CD14-positive monocyte (primary cell): ENCODE results near the gene PCDH1. TPM values are rescaled to one million over a fixed set of nuclear protein-coding genes. Genes with fewer than 3 reads are reported as not detected.

Source experiments
- DNase-seq, 3 donors: peaks; one replicate each; pipeline ENCODE4 v3.0.0-alpha.2; 2011 to 2022
- H2AFZ ChIP-seq: 2 replicates; pipeline ENCODE4 v1.6.0; 2012; ENCODE audit warnings: mild to moderate bottlenecking, low read depth, low read length, inconsistent platforms; ENCODE audit not compliant: insufficient read depth, poor library complexity, severe bottlenecking
- H3K27ac ChIP-seq, 2 donors: 1 replicate in 1 of 2; 2 replicates in 1 of 2; pipeline ENCODE4 v1.5.1; 2012 to 2013; ENCODE audit warnings: low read length in 2 of 2, control low read depth in 1 of 2, inconsistent platforms in 1 of 2, low read depth in 1 of 2, mild to moderate bottlenecking in 1 of 2
- H3K27me3 ChIP-seq, 2 donors: one replicate each; pipeline versions ENCODE4 v1.6.0 to v1.6.1; 2011 to 2013; ENCODE audit warnings: low read length in 2 of 2; ENCODE audit not compliant: control insufficient read depth in 2 of 2, insufficient read depth in 2 of 2
- H3K36me3 ChIP-seq, 2 donors: replicated peaks in 1 of 2; 1 replicate in 1 of 2; 2 replicates in 1 of 2; pipeline versions ENCODE4 v1.5.1 to v1.6.1; 2012 to 2013; ENCODE audit warnings: low read length in 2 of 2, control low read depth in 1 of 2, inconsistent platforms in 1 of 2, mild to moderate bottlenecking in 1 of 2; ENCODE audit not compliant: insufficient read depth in 2 of 2, control insufficient read depth in 1 of 2
- H3K4me1 ChIP-seq, 2 donors: 1 replicate in 1 of 2; 2 replicates in 1 of 2; pipeline versions ENCODE4 v1.5.1 to v1.6.1; 2012 to 2013; ENCODE audit warnings: low read length in 2 of 2, control low read depth in 1 of 2, inconsistent platforms in 1 of 2, mild to moderate bottlenecking in 1 of 2, moderate library complexity in 1 of 2; ENCODE audit not compliant: insufficient read depth in 2 of 2, control insufficient read depth in 1 of 2
- H3K4me2 ChIP-seq: replicated peaks from 2 replicates; pipeline ENCODE3; 2012; ENCODE audit warnings: low read length, moderate library complexity, mild to moderate bottlenecking; ENCODE audit not compliant: poor library complexity, severe bottlenecking; ENCODE audit errors: extremely low read depth
- H3K4me3 ChIP-seq, 3 experiments: fragments of 200-600 bp in 1 of 3; sonication (generic) in 1 of 3; replicated peaks in 1 of 3; 1 replicate in 2 of 3; 2 replicates in 1 of 3; pipeline ENCODE4 v1.5.1; 2011 to 2013; ENCODE audit warnings: low read length in 3 of 3, mild to moderate bottlenecking in 3 of 3, control low read depth in 2 of 3, low read depth in 2 of 3, inconsistent platforms in 1 of 3, moderate library complexity in 1 of 3
- H3K79me2 ChIP-seq: 2 replicates; pipeline ENCODE4 v1.6.0; 2012; ENCODE audit warnings: mild to moderate bottlenecking, control low read depth, inconsistent platforms, low read length, moderate library complexity; ENCODE audit not compliant: insufficient read depth
- H3K9ac ChIP-seq: 2 replicates; pipeline ENCODE4 v1.6.0; 2017; ENCODE audit warnings: low read length, mild to moderate bottlenecking; ENCODE audit not compliant: insufficient read depth, poor library complexity, severe bottlenecking
- H3K9me3 ChIP-seq, 2 donors: replicated peaks in 1 of 2; 1 replicate in 1 of 2; 2 replicates in 1 of 2; pipeline versions ENCODE4 v1.5.1 to v1.6.1; 2012 to 2013; ENCODE audit warnings: low read length in 2 of 2, control low read depth in 1 of 2; ENCODE audit not compliant: control insufficient read depth in 1 of 2, insufficient read depth in 1 of 2
- H4K20me1 ChIP-seq: 2 replicates; pipeline ENCODE4 v1.6.0; 2012; ENCODE audit warnings: mild to moderate bottlenecking, low read length, control low read depth, moderate library complexity; ENCODE audit not compliant: insufficient read depth
- H3K27ac Mint-ChIP-seq, 7 donors: one replicate each; pipeline ENCODE4 v1.8.0; 2020; ENCODE audit warnings: mild to moderate bottlenecking in 7 of 7, mixed read lengths in 7 of 7, moderate library complexity in 6 of 7, inconsistent platforms in 2 of 7
- H3K27me3 Mint-ChIP-seq, 3 donors: one replicate each; pipeline ENCODE4 v1.8.0; 2021 to 2022; ENCODE audit warnings: low read depth in 3 of 3, mild to moderate bottlenecking in 3 of 3, mixed read lengths in 3 of 3, moderate library complexity in 3 of 3, inconsistent platforms in 1 of 3
- H3K36me3 Mint-ChIP-seq, 2 donors: one replicate each; pipeline ENCODE4 v1.8.0; 2020; ENCODE audit warnings: mixed read lengths in 2 of 2, inconsistent platforms in 1 of 2, mild to moderate bottlenecking in 1 of 2
- H3K4me1 Mint-ChIP-seq: one replicate; pipeline ENCODE4 v1.8.0; 2020; ENCODE audit warnings: mild to moderate bottlenecking, mixed read lengths
- H3K4me3 Mint-ChIP-seq, 2 donors: one replicate each; pipeline ENCODE4 v1.8.0; 2020; ENCODE audit warnings: mild to moderate bottlenecking in 2 of 2, mixed read lengths in 2 of 2, moderate library complexity in 1 of 2
- H3K9me3 Mint-ChIP-seq, 7 donors: one replicate each; pipeline ENCODE4 v1.8.0; 2020 to 2022; ENCODE audit warnings: mixed read lengths in 7 of 7, mild to moderate bottlenecking in 6 of 7, moderate library complexity in 6 of 7, inconsistent platforms in 2 of 7
- WGBS: methylation state at CpG from one replicate; pipeline ENCODE4 v1.1.5; 2013; ENCODE audit warnings: missing lambda C conversion rate; ENCODE audit not compliant: insufficient coverage; 5-methylcytosine and 5-hydroxymethylcytosine counted together
- intact Hi-C, 2 donors: fragments of 100-400 bp; cut with micrococcal nuclease; formaldehyde crosslinking; loops; one replicate each; pipeline versions ENCODE4 v1.15.0 to v1.15.1; 2023
- polyA plus RNA-seq, 3 donors: library from polyadenylated mRNA; depleted of rRNA in 1 of 3; unstranded in 2 of 3; stranded (reverse) in 1 of 3; fragments of 300-500 nt in 2 of 3; fragments of >200 nt in 1 of 3; fragmentation: Illumina TruSeq in 2 of 3; gene quantifications; 1 replicate in 2 of 3; 2 replicates in 1 of 3; pipeline ENCODE4 v1.2.3, GENCODE V29; 2012 to 2021
- TF ChIP-seq, protein P1 (sequence below): fragments of 200-600 bp; IDR thresholded peaks from one replicate; pipeline ENCODE4 v1.8.0; 2022; ENCODE audit warnings: antibody characterized with exemption, mild to moderate bottlenecking

Gene PCDH1
- polyA plus RNA-seq, 3 donors: not detected

DNA sequence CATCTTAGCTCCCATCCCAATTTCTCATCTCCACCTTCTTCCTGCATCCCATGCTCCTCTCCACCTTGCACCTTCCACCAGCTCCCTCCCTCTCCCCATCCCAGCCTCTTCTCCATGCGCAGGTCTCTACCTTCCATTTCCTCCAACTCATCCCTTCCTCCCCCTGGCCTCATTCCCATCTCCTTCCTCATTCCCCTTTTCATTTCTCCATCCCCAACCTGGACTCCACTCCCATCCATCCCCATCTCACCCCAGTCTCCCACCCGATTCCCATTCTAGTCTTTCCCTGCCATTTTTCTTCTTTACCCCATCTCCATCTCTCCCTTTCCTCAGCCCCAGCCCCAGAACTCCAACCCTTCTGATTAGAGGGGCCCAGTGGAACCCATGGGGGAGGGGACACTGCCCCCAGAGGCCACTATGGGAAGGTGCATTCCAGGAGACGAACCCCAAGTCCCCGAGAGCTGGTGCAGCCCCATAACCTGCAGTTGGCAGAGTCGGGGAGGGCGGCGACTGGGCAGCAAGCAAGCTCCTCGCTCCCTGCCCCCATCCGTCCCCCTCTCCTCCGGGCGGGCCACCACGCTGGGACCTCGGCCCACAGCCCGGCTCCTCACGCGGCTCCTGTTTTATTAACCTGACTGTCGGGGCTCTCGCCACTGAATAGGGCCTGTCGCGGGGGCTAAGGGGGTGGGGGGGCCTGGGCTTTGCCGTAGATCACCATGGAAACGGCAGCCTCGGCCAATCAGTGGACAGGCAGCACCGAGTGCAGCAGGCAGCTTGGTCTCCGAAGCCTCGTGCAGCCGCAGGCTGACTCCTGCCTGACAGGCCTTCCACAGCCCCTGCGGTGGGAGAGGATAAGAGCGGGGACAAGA is 66.7 kb downstream of the PCDH1 start:
- H3K27ac Mint-ChIP-seq: no peak overlapping the region
- H3K27me3 Mint-ChIP-seq: peaks cover 30 to 48% (median 46%) of the 10 kb centered on the region in 3 donors
- peak in 2 of 3 donors; percentile 17 to 25 for DNase-seq
- Histone ChIP-seq H3K9ac (no peak overlapping the region), H3K36me3 (no peaks in the 10 kb centered on the region), H3K4me1 (no peaks in the 10 kb centered on the region), H3K4me2 (no peak overlapping the region), H3K27me3 (peaks cover 2 to 29% of the 10 kb centered on the region in 2 donors), H3K79me2 (no peaks in the 10 kb centered on the region), H2AFZ (no peak overlapping the region), H4K20me1 (no peaks in the 10 kb centered on the region), H3K27ac (no peak overlapping the region), H3K9me3 (no peaks in the 10 kb centered on the region), H3K4me3 (no peak overlapping the region)
- H3K4me3 Mint-ChIP-seq: peak overlapping the region; percentile 11 to 24
- WGBS: 26% methylated on average over 22 of the region's 29 CpGs
- H3K4me1 Mint-ChIP-seq: no peaks in the 10 kb centered on the region
- intact Hi-C loops: loop anchor here (10.0 kb wide), 2 partner anchors 117 to 147 kb away; no protein-coding TSS in a partner anchor
- no peaks in the 10 kb centered on the region for H3K36me3 Mint-ChIP-seq
- TF ChIP-seq, protein P1, sequence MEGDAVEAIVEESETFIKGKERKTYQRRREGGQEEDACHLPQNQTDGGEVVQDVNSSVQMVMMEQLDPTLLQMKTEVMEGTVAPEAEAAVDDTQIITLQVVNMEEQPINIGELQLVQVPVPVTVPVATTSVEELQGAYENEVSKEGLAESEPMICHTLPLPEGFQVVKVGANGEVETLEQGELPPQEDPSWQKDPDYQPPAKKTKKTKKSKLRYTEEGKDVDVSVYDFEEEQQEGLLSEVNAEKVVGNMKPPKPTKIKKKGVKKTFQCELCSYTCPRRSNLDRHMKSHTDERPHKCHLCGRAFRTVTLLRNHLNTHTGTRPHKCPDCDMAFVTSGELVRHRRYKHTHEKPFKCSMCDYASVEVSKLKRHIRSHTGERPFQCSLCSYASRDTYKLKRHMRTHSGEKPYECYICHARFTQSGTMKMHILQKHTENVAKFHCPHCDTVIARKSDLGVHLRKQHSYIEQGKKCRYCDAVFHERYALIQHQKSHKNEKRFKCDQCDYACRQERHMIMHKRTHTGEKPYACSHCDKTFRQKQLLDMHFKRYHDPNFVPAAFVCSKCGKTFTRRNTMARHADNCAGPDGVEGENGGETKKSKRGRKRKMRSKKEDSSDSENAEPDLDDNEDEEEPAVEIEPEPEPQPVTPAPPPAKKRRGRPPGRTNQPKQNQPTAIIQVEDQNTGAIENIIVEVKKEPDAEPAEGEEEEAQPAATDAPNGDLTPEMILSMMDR: peak; percentile 63
- H3K9me3 Mint-ChIP-seq: peaks cover 0 to 2% (median 0%) of the 10 kb centered on the region in 7 donors

DNA sequence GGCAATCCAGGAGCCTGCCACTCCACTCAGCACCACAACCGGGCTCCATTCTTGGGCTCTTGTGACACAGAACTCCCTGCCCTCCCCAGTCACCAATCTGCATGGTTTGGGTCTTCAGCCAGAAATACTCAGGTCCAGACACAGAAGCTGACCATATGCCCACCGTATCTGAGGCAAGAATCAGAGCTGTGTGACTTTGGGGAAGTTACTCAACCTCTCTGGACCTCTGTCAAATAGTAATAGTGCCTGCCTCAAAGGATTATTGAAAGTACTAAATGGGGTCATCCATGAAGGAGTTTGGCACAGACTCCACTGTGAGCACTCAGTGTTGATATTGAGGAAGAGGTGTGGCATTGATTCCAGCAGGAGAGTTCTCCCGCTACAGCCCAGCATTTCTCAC is 67.5 kb downstream of the PCDH1 start:
- Histone ChIP-seq H3K4me1 (no peaks in the 10 kb centered on the region), H4K20me1 (no peaks in the 10 kb centered on the region), H3K79me2 (no peaks in the 10 kb centered on the region), H3K4me2 (no peak overlapping the region), H3K4me3 (no peak overlapping the region), H3K27ac (no peak overlapping the region), H3K9ac (no peak overlapping the region), H3K27me3 (peaks cover 4 to 36% of the 10 kb centered on the region in 2 donors), H3K9me3 (no peaks in the 10 kb centered on the region), H2AFZ (no peak overlapping the region), H3K36me3 (no peaks in the 10 kb centered on the region)
- Mint-ChIP-seq H3K27ac (no peak overlapping the region), H3K4me3 (no peak overlapping the region), H3K36me3 (no peaks in the 10 kb centered on the region), H3K4me1 (no peaks in the 10 kb centered on the region), H3K9me3 (peaks cover 0 to 2% (median 0%) of the 10 kb centered on the region in 7 donors), H3K27me3 (peaks cover 33 to 53% (median 49%) of the 10 kb centered on the region in 3 donors)
- WGBS: 100% methylated on average over 1 of the region's 3 CpGs
- intact Hi-C loops: loop anchor here (10.0 kb wide), 2 partner anchors 116 to 146 kb away; no protein-coding TSS in a partner anchor
- TF ChIP-seq, protein P1: no peak
- DNase-seq: no peak
